Body of pancreas (tissue), 4 donors: ENCODE data around the gene INO80C. TPM values are rescaled to one million over a fixed set of nuclear protein-coding genes. Genes with fewer than 3 reads are reported as not detected.

Experiments
- ATAC-seq: fragments of 150-250 bp; one replicate; pipeline ENCODE4 v1.9.1; 2016
- DNase-seq, 4 donors: peaks; one replicate each; pipeline ENCODE4 v3.0.0-alpha.2; 2019
- H3K27ac ChIP-seq, 4 donors: fragments of 200-600 bp; sonication (generic); 1 replicate in 3 of 4; 2 replicates in 1 of 4; pipeline versions ENCODE4 v1.5.1 to v1.6.1; 2016 to 2019; ENCODE audit warnings: mild to moderate bottlenecking in 1 of 4, mixed read lengths in 1 of 4, moderate library complexity in 1 of 4
- H3K27me3 ChIP-seq, 2 donors: fragments of 200-600 bp; sonication (generic); one replicate each; pipeline ENCODE4 v1.6.0; 2016; ENCODE audit warnings: mild to moderate bottlenecking in 1 of 2
- H3K36me3 ChIP-seq, 2 donors: fragments of 200-600 bp; sonication (generic); replicated peaks in 1 of 2; 2 replicates each; pipeline ENCODE4 v1.5.1; 2016; ENCODE audit warnings: low read depth in 2 of 2; ENCODE audit not compliant: insufficient read depth in 1 of 2
- H3K4me1 ChIP-seq: fragments of 200-600 bp; sonication (generic); one replicate; pipeline ENCODE4 v1.6.0; 2016
- H3K4me3 ChIP-seq, 2 donors: fragments of 200-600 bp; sonication (generic); 1 replicate in 1 of 2; 2 replicates in 1 of 2; pipeline ENCODE4 v1.5.1; 2016 to 2019
- H3K9me3 ChIP-seq, 3 donors: fragments of 200-600 bp; sonication (generic); 1 replicate in 2 of 3; 2 replicates in 1 of 3; pipeline ENCODE4 v1.5.1; 2016
- CTCF ChIP-seq, 7 experiments: fragments of 450-650 bp in 4 of 7; fragments of 200-600 bp in 3 of 7; sonication (generic) in 3 of 7; IDR thresholded peaks; one replicate each; pipeline ENCODE4 v1.5.1; 2016 to 2019; ENCODE audit warnings: antibody characterized with exemption in 7 of 7
- POLR2A ChIP-seq, 3 donors: fragments of 450-650 bp; IDR thresholded peaks; one replicate each; pipeline ENCODE4 v1.6.1; 2016; ENCODE audit warnings: antibody characterized with exemption in 3 of 3, mild to moderate bottlenecking in 2 of 3
- WGBS, 2 donors: methylation state at CpG; one replicate each; pipeline ENCODE4 v1.1.5; 2017; 5-methylcytosine and 5-hydroxymethylcytosine counted together
- intact Hi-C: fragments of 100-400 bp; cut with DNase I; formaldehyde crosslinking; loops from one replicate; pipeline ENCODE4 v1.15.1; 2023
- total RNA-seq, 2 donors: library from RNA; depleted of rRNA; stranded (reverse); fragments of >200 nt; gene quantifications; one replicate each; pipeline ENCODE4 v1.1.0, GENCODE V29; 2016

Gene INO80C
- total RNA-seq, 2 donors from 2014 or later = 1.6 to 10.4 TPM

- no peaks in the 10 kb centered on the region for H3K9me3 ChIP-seq
- H3K27me3 ChIP-seq = no peaks in the 10 kb centered on the region
- no peak for DNase-seq
- no peak for TF ChIP-seq POLR2A (IDR thresholded peaks at IDR 0.05)
- no peak for TF ChIP-seq CTCF (IDR thresholded peaks at IDR 0.05)
- intact Hi-C loops = loop anchor here (10.0 kb wide), 1 partner anchor 109 kb away; no protein-coding TSS in a partner anchor
- peaks cover 12% of the 10 kb centered on the region for H3K4me1 ChIP-seq
- WGBS, 2 donors = 84 to 88% methylated on average over 1 of the region's 1 CpG
- H3K4me3 ChIP-seq = no peak overlapping the region
- no peak overlapping the region for H3K27ac ChIP-seq
- H3K36me3 ChIP-seq = no peaks in the 10 kb centered on the region
- ATAC-seq = no peak
Measured at GRCh38 chr18:35485852-35486251, 11.9 kb downstream of the INO80C start.

GRCh38 chr18:35484034-35484433 is 13.7 kb downstream of the INO80C start:
- intact Hi-C loops = loop anchor here (10.0 kb wide), 1 partner anchor 111 kb away; no protein-coding TSS in a partner anchor
- DNase-seq = no peak
- H3K36me3 ChIP-seq = no peaks in the 10 kb centered on the region
- H3K4me1 ChIP-seq = peaks cover 12% of the 10 kb centered on the region
- TF ChIP-seq CTCF (IDR thresholded peaks at IDR 0.05) (no peak), POLR2A (IDR thresholded peaks at IDR 0.05) (no peak)
- H3K4me3 ChIP-seq = no peak overlapping the region
- no peaks in the 10 kb centered on the region for H3K9me3 ChIP-seq
- no peak for ATAC-seq
- H3K27ac ChIP-seq = no peak overlapping the region
- no peaks in the 10 kb centered on the region for H3K27me3 ChIP-seq

- intact Hi-C loops = loop anchor here (10.0 kb wide), 1 partner anchor 113 kb away; no protein-coding TSS in a partner anchor
- Histone ChIP-seq H3K27ac (no peak overlapping the region), H3K9me3 (no peaks in the 10 kb centered on the region), H3K36me3 (no peaks in the 10 kb centered on the region), H3K27me3 (no peaks in the 10 kb centered on the region), H3K4me3 (no peak overlapping the region), H3K4me1 (peaks cover 12% of the 10 kb centered on the region)
- DNase-seq (no peak), ATAC-seq (peak; percentile 30)
- TF ChIP-seq CTCF (IDR thresholded peaks at IDR 0.05) (no peak), POLR2A (IDR thresholded peaks at IDR 0.05) (no peak)
- 14 to 29% methylated on average over 5 of the region's 5 CpGs for WGBS, 2 donors
Measured at GRCh38 chr18:35481960-35482366, 15.8 kb downstream of the INO80C start.

GRCh38 chr18:35479911-35480586 is 17.7 kb downstream of the INO80C start:
- H3K4me1 ChIP-seq = peaks cover 12% of the 10 kb centered on the region
- WGBS, 2 donors = 17 to 20% methylated on average over 1 of the region's 1 CpG
- ATAC-seq (no peak), DNase-seq (no peak)
- no peak overlapping the region for H3K27ac ChIP-seq
- no peaks in the 10 kb centered on the region for H3K36me3 ChIP-seq
- H3K4me3 ChIP-seq = no peak overlapping the region
- H3K9me3 ChIP-seq = no peaks in the 10 kb centered on the region
- no peaks in the 10 kb centered on the region for H3K27me3 ChIP-seq
- intact Hi-C loops = loop anchor here (10.0 kb wide), 1 partner anchor 115 kb away; no protein-coding TSS in a partner anchor
- no peak for TF ChIP-seq POLR2A (IDR thresholded peaks at IDR 0.05)
- no peak for TF ChIP-seq CTCF (IDR thresholded peaks at IDR 0.05)
